K562 (cell line): ENCODE results near the gene DPEP1. TPM values are rescaled to one million over a fixed set of nuclear protein-coding genes. Genes with fewer than 3 reads are reported as not detected.

Source experiments
- ATF2 ChIP-seq: sonication (generic); formaldehyde crosslinking; IDR thresholded peaks from 2 replicates; pipeline ENCODE4 v1.8.1; 2022; ENCODE audit warnings: missing genetic modification reagents
- BDP1 ChIP-seq: IDR thresholded peaks from 3 replicates; pipeline ENCODE4 v1.6.1; 2011; ENCODE audit not compliant: insufficient read length, insufficient read depth
- CEBPG ChIP-seq, 3 experiments: fragments of 200-800 bp in 1 of 3; sonication (Bioruptor generic) in 1 of 3; sonication (generic) in 1 of 3; formaldehyde crosslinking in 1 of 3; IDR thresholded peaks in 2 of 3; conservative IDR thresholded peaks in 1 of 3; 2 replicates each; pipeline versions ENCODE4 v1.6.1 to v1.8.0; 2016 to 2022; ENCODE audit warnings: missing compliant biosample characterization in 2 of 3, missing genetic modification characterization in 2 of 3, mild to moderate bottlenecking in 1 of 3, missing genetic modification reagents in 1 of 3
- CSDE1 ChIP-seq, 2 experiments: fragments of 450-650 bp; IDR thresholded peaks; 2 replicates each; pipeline ENCODE4 v1.6.1; 2016; ENCODE audit warnings: mild to moderate bottlenecking in 1 of 2
- FOXA1 ChIP-seq: fragments of 450-650 bp; IDR thresholded peaks from 2 replicates; pipeline ENCODE4 v1.6.1; 2016; ENCODE audit warnings: mild to moderate bottlenecking, borderline replicate concordance
- IRF1 ChIP-seq: sonication (generic); formaldehyde crosslinking; IDR thresholded peaks from 2 replicates; pipeline ENCODE4 v1.8.0; 2022; ENCODE audit warnings: missing genetic modification reagents, mild to moderate bottlenecking, borderline replicate concordance
- MXI1 ChIP-seq: IDR thresholded peaks from 2 replicates; pipeline ENCODE4 v1.6.1; 2011; ENCODE audit warnings: low read depth, mild to moderate bottlenecking, improper control_type of control experiment, low read length
- NKRF ChIP-seq: fragments of 450-650 bp; IDR thresholded peaks from 2 replicates; pipeline ENCODE4 v1.6.1; 2016; ENCODE audit warnings: borderline replicate concordance
- NR3C1 ChIP-seq: sonication (generic); formaldehyde crosslinking; IDR thresholded peaks from 2 replicates; pipeline ENCODE4 v1.8.1; 2022; ENCODE audit warnings: missing genetic modification reagents
- PHF20 ChIP-seq: fragments of 450-650 bp; IDR thresholded peaks from 2 replicates; pipeline ENCODE4 v1.6.1; 2018; ENCODE audit not compliant: partially characterized antibody
- PRMT5 ChIP-seq: sonication (generic); formaldehyde crosslinking; IDR thresholded peaks from 2 replicates; pipeline ENCODE4 v1.5.0; 2020; ENCODE audit warnings: missing genetic modification reagents
- SPI1 ChIP-seq: IDR thresholded peaks from 2 replicates; pipeline ENCODE4 v1.6.1; 2011; ENCODE audit warnings: low read depth, low read length, control low read depth, borderline replicate concordance
- TAL1 ChIP-seq: fragments of 450-650 bp; IDR thresholded peaks from 2 replicates; pipeline ENCODE4 v1.6.1; 2016; ENCODE audit warnings: mild to moderate bottlenecking
- THRB ChIP-seq: fragments of 450-650 bp; formaldehyde crosslinking; conservative IDR thresholded peaks from 2 replicates; pipeline ENCODE4 v1.4.0; 2022; ENCODE audit warnings: mild to moderate bottlenecking, missing genetic modification characterization
- VEZF1 ChIP-seq: fragments of 200-800 bp; sonication (Bioruptor generic); IDR thresholded peaks from 2 replicates; pipeline ENCODE4 v1.6.1; 2017; ENCODE audit warnings: missing genetic modification characterization, missing compliant biosample characterization
- WHSC1 ChIP-seq: IDR thresholded peaks from one replicate; pipeline ENCODE4 v1.6.1; 2012; ENCODE audit warnings: low read length, control low read depth, inconsistent platforms
- ZC3H8 ChIP-seq: fragments of 450-650 bp; IDR thresholded peaks from 2 replicates; pipeline ENCODE4 v1.6.1; 2017
- ZNF140 ChIP-seq: fragments of 250-450 bp; sonication (Bioruptor Pico); IDR thresholded peaks from 2 replicates; pipeline ENCODE4 v1.8.0; 2021; ENCODE audit warnings: moderate library complexity, mild to moderate bottlenecking, inconsistent platforms
- ZNF24 ChIP-seq: fragments of 450-650 bp; IDR thresholded peaks from 2 replicates; pipeline ENCODE4 v1.6.1; 2016
- ZNF347 ChIP-seq: fragments of 450-650 bp; formaldehyde crosslinking; IDR thresholded peaks from 2 replicates; pipeline ENCODE4 v1.4.0; 2020; ENCODE audit warnings: low read depth, mild to moderate bottlenecking, moderate library complexity
- ZNF75A ChIP-seq: fragments of 450-650 bp; formaldehyde crosslinking; IDR thresholded peaks from 2 replicates; pipeline ENCODE4 v1.4.0; 2020; ENCODE audit warnings: mild to moderate bottlenecking
- ZNF766 ChIP-seq: fragments of 200-800 bp; sonication (Bioruptor generic); conservative IDR thresholded peaks from 2 replicates; pipeline ENCODE4 v1.6.1; 2016; ENCODE audit warnings: missing genetic modification characterization, missing compliant biosample characterization
- polyA plus RNA-seq, 8 experiments: library from polyadenylated mRNA; depleted of rRNA in 4 of 8; stranded (reverse) in 5 of 8; unstranded in 3 of 8; fragments of >200 nt; fragmentation: Nextera tagmentation in 2 of 8; fragmentation: Illumina TruSeq in 1 of 8; extraction: Ambion mirVana in 2 of 8; extraction: Trizol in 1 of 8; gene quantifications; 2 replicates each; pipeline versions ENCODE4 v1.2.1 to v1.2.3, GENCODE V29; 2011 to 2014; ENCODE audit warnings: inconsistent platforms in 1 of 8, missing spikeins in 1 of 8
- total RNA-seq, 7 experiments: library from RNA; depleted of rRNA in 6 of 7; stranded (reverse); fragments of >200 nt in 6 of 7; fragmentation: Illumina TruSeq in 2 of 7; extraction: Trizol in 2 of 7; gene quantifications; 2 replicates each; pipeline versions ENCODE4 v1.2.1 to v1.2.3, GENCODE V29; 2011 to 2021; ENCODE audit warnings: low replicate concordance in 1 of 7

Gene DPEP1
- total and polyA plus RNA-seq, 9 of the 15 experiments (the other 6 are each of a cell fraction or from before 2014, with no cell fraction given), result 0.14 to 0.31 (median 0.20) TPM; not detected in 6

DNA sequence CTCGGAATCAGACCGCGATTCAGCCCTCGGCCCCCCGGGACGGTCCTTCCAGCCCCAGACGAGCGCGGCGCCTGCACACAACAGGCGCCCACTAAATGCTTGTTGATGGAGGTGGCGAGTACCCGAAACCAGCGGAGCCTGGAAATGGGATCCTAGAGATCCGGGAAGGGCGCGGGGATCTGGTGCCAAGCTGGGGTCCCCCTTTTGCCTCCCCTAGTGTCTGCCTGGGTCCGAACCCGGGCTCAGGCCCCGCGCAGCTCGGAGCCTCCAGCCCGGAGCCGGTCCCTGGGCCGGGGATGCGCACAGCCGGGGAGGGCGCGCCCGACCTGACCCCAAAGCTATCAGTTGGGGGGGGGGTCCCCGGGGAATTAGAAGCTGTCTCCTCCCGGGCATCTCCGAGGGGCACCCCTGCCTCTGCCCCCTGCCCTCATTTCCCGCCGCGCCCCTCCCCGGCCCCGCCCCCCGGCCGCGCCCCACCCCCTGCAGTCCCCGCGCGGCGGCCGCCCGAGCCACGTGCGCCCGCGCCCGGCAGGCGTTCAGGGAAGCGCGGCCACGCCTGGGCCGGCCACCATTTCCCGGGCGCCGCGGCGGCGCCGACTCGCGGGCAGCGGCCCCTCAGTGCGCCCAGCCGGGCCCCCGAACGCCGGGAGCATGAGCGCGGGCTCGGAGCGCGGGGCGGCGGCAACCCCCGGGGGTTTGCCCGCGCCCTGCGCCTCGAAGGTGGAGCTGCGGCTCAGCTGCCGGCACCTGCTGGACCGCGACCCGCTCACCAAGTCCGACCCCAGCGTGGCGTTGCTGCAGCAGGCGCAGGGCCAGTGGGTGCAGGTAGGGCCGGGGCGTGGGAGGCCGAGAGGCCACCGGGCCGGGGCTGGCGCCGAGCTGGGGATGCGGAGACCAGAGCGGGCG lies 37.9 kb upstream of the DPEP1 start, which contains the start of gene CPNE7 (continued):
- TF ChIP-seq IRF1 (CRISPR knock-in tag) (no peak), NR3C1 (CRISPR knock-in tag) (no peak), TAL1 (no peak), VEZF1 (peak; percentile 7; the same call in 1 of the 2 replicates), THRB (no peak), ZNF140 (CRISPR knock-in tag) (no peak), ATF2 (CRISPR knock-in tag) (no peak), ZC3H8 (no peak), SPI1 (no peak), NKRF (no peak), WHSC1 (no peak), ZNF24 (no peak), FOXA1 (no peak), ZNF347 (CRISPR knock-in tag) (no peak), MXI1 (no peak), PHF20 (peak; percentile 19), ZNF75A (CRISPR knock-in tag) (no peak), CSDE1 (IDR thresholded peaks at IDR 0.05) (no peak), ZNF766 (CRISPR knock-in tag) (no peak), BDP1 (no peak), CEBPG (CRISPR knock-in tag; IDR thresholded peaks at IDR 0.05) (no peak), CEBPG (tag; conservative IDR thresholded peaks at IDR 0.05 in 1 of 2, IDR thresholded peaks at IDR 0.05 in 1 of 2) (no peak), PRMT5 (CRISPR knock-in tag) (no peak)
